HEK293 (cell line): ENCODE results near the gene FAM181B.

Experiments
- CTCF ChIA-PET: fragments of 350-600 bp; formaldehyde crosslinking; extraction: SDS; loops from one replicate; lab custom pipeline; 2021; ENCODE audit warnings: antibody characterized with exemption; lab: Yijun Ruan, JAX
- POLR2A ChIA-PET: fragments of 300-600 bp; formaldehyde crosslinking; extraction: SDS; loops from one replicate; lab custom pipeline; 2020; ENCODE audit warnings: antibody characterized with exemption, inconsistent platforms; lab: Yijun Ruan, JAX
- H3K27ac ChIP-seq: fragments of 200-500 bp; sonication (Bioruptor generic); 2 replicates; pipeline ENCODE4 v1.5.1; 2014; ENCODE audit warnings: low read depth, low read length, control low read depth, inconsistent platforms; ENCODE audit errors: extremely low read depth
- H3K36me3 ChIP-seq, 2 experiments: fragments of 200-500 bp in 1 of 2; sonication (Bioruptor generic) in 1 of 2; 1 replicate in 1 of 2; 2 replicates in 1 of 2; pipeline ENCODE4 v1.5.1; 2014 to 2017; ENCODE audit warnings: inconsistent platforms in 2 of 2, low read length in 2 of 2; ENCODE audit not compliant: control insufficient read depth in 2 of 2, insufficient read depth in 1 of 2
- H3K4me1 ChIP-seq: fragments of 200-500 bp; sonication (Bioruptor generic); 2 replicates; pipeline ENCODE4 v1.5.1; 2014; ENCODE audit warnings: mild to moderate bottlenecking, low read length, inconsistent platforms; ENCODE audit not compliant: control insufficient read depth, insufficient read depth
- H3K4me3 ChIP-seq: 2 replicates; pipeline ENCODE4 v1.5.1; 2011; ENCODE audit warnings: low read depth, mild to moderate bottlenecking, control low read depth, low read length, moderate library complexity
- H3K9me3 ChIP-seq: fragments of 200-500 bp; sonication (Bioruptor generic); 2 replicates; pipeline ENCODE4 v1.5.1; 2014; ENCODE audit warnings: low read depth, low read length, inconsistent platforms; ENCODE audit not compliant: control insufficient read depth, insufficient read depth
- EGR2 ChIP-seq: fragments of 450-650 bp; formaldehyde crosslinking; IDR thresholded peaks from 2 replicates; pipeline ENCODE4 v1.5.1; 2016; ENCODE audit warnings: low read depth, missing biosample characterization, missing genetic modification characterization
- MEIS1 ChIP-seq: sonication (generic); formaldehyde crosslinking; IDR thresholded peaks from 2 replicates; pipeline ENCODE4 v1.8.1; 2022; ENCODE audit warnings: missing genetic modification reagents, mild to moderate bottlenecking, borderline replicate concordance
- REST ChIP-seq: fragments of 450-650 bp; formaldehyde crosslinking; IDR thresholded peaks from 2 replicates; pipeline ENCODE4 v1.5.1; 2016; ENCODE audit warnings: missing biosample characterization, missing genetic modification characterization
- SCRT2 ChIP-seq: fragments of 450-650 bp; formaldehyde crosslinking; IDR thresholded peaks from 2 replicates; pipeline ENCODE4 v1.5.1; 2016; ENCODE audit warnings: missing biosample characterization, missing genetic modification characterization
- SP2 ChIP-seq: fragments of 450-650 bp; formaldehyde crosslinking; IDR thresholded peaks from 2 replicates; pipeline ENCODE4 v1.5.1; 2016; ENCODE audit warnings: missing biosample characterization, missing genetic modification characterization
- ZBTB1 ChIP-seq: fragments of 450-650 bp; formaldehyde crosslinking; IDR thresholded peaks from 2 replicates; pipeline ENCODE4 v1.5.1; 2016; ENCODE audit warnings: missing biosample characterization, missing genetic modification characterization
- ZBTB48 ChIP-seq: fragments of 450-650 bp; formaldehyde crosslinking; IDR thresholded peaks from 2 replicates; pipeline ENCODE4 v1.5.1; 2016; ENCODE audit warnings: missing biosample characterization, missing genetic modification characterization
- ZFP69B ChIP-seq: fragments of 450-650 bp; formaldehyde crosslinking; IDR thresholded peaks from 2 replicates; pipeline ENCODE4 v1.5.1; 2016; ENCODE audit warnings: missing biosample characterization, missing genetic modification characterization
- ZNF16 ChIP-seq: fragments of 450-650 bp; formaldehyde crosslinking; IDR thresholded peaks from 2 replicates; pipeline ENCODE4 v1.5.1; 2016; ENCODE audit warnings: low read depth, missing biosample characterization, missing genetic modification characterization
- ZNF248 ChIP-seq: fragments of 450-650 bp; formaldehyde crosslinking; IDR thresholded peaks from 2 replicates; pipeline ENCODE4 v1.5.1; 2017; ENCODE audit warnings: missing biosample characterization, missing genetic modification characterization
- ZNF266 ChIP-seq: fragments of 450-650 bp; formaldehyde crosslinking; IDR thresholded peaks from 2 replicates; pipeline ENCODE4 v1.5.1; 2016; ENCODE audit warnings: missing biosample characterization, missing genetic modification characterization, low read depth
- ZNF350 ChIP-seq: fragments of 450-650 bp; formaldehyde crosslinking; IDR thresholded peaks from 2 replicates; pipeline ENCODE4 v1.5.0; 2017; ENCODE audit warnings: missing biosample characterization, mild to moderate bottlenecking, missing genetic modification characterization
- ZNF513 ChIP-seq: fragments of 450-650 bp; IDR thresholded peaks from 2 replicates; pipeline ENCODE4 v1.5.1; 2018; ENCODE audit warnings: missing biosample characterization, missing genetic modification characterization
- ZNF544 ChIP-seq: fragments of 450-650 bp; formaldehyde crosslinking; IDR thresholded peaks from 2 replicates; pipeline ENCODE4 v1.5.0; 2017; ENCODE audit warnings: missing biosample characterization, missing genetic modification characterization
- ZNF670 ChIP-seq: fragments of 450-650 bp; formaldehyde crosslinking; IDR thresholded peaks from 2 replicates; pipeline ENCODE4 v1.5.1; 2016; ENCODE audit warnings: missing biosample characterization, missing genetic modification characterization, low read depth
- ZNF701 ChIP-seq: fragments of 450-650 bp; formaldehyde crosslinking; IDR thresholded peaks from 2 replicates; pipeline ENCODE4 v1.5.1; 2016; ENCODE audit warnings: missing biosample characterization, missing genetic modification characterization
- TF ChIP-seq, protein P1 (sequence below): fragments of 450-650 bp; formaldehyde crosslinking; IDR thresholded peaks from 2 replicates; pipeline ENCODE4 v1.5.1; 2016; ENCODE audit warnings: missing biosample characterization, missing genetic modification characterization, low read depth
- TF ChIP-seq, protein P2 (sequence below): fragments of 450-650 bp; formaldehyde crosslinking; IDR thresholded peaks from 2 replicates; pipeline ENCODE4 v1.5.1; 2016; ENCODE audit warnings: missing biosample characterization, missing genetic modification characterization
- TF ChIP-seq, protein P3 (sequence below): fragments of 450-650 bp; formaldehyde crosslinking; IDR thresholded peaks from 2 replicates; pipeline ENCODE4; 2016; ENCODE audit warnings: missing biosample characterization, missing genetic modification characterization
- TF ChIP-seq, protein P4 (sequence below): fragments of 450-650 bp; formaldehyde crosslinking; IDR thresholded peaks from 2 replicates; pipeline ENCODE4 v1.5.1; 2016; ENCODE audit warnings: missing biosample characterization, missing genetic modification characterization

FAM181B gene

DNA sequence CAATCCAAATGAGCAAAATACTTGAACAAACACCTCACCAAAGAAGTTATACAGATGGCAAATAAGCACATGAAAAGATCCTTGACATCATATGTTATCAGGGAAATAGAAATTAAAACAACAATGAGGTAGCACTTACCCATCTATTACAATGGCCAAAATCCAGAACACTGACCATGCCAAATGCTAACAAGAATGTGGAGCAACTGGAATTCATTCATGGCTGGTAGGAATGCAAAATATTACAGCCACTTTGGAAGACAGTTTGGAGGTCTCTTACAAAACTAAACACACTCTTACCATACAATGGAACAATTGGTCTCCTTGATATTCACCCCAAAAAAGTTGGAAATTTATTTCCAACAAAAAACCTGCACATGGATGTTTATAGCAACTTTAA is 19.1 kb upstream of the FAM181B start:
- H3K9me3 ChIP-seq = no peaks in the 10 kb centered on the region
- POLR2A ChIA-PET = no interaction called here
- no peak for TF ChIP-seq ZNF544
- TF ChIP-seq, protein P1, sequence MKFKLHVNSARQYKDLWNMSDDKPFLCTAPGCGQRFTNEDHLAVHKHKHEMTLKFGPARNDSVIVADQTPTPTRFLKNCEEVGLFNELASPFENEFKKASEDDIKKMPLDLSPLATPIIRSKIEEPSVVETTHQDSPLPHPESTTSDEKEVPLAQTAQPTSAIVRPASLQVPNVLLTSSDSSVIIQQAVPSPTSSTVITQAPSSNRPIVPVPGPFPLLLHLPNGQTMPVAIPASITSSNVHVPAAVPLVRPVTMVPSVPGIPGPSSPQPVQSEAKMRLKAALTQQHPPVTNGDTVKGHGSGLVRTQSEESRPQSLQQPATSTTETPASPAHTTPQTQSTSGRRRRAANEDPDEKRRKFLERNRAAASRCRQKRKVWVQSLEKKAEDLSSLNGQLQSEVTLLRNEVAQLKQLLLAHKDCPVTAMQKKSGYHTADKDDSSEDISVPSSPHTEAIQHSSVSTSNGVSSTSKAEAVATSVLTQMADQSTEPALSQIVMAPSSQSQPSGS = no peak
- TF ChIP-seq, protein P2, sequence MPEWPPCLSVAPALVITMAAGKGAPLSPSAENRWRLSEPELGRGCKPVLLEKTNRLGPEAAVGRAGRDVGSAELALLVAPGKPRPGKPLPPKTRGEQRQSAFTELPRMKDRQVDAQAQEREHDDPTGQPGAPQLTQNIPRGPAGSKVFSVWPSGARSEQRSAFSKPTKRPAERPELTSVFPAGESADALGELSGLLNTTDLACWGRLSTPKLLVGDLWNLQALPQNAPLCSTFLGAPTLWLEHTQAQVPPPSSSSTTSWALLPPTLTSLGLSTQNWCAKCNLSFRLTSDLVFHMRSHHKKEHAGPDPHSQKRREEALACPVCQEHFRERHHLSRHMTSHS (tag by site-specific recombination) = no peak
- no peak for TF ChIP-seq ZNF16 (tag by site-specific recombination)
- TF ChIP-seq ZBTB48 (tag by site-specific recombination) = no peak
- TF ChIP-seq, protein P3, sequence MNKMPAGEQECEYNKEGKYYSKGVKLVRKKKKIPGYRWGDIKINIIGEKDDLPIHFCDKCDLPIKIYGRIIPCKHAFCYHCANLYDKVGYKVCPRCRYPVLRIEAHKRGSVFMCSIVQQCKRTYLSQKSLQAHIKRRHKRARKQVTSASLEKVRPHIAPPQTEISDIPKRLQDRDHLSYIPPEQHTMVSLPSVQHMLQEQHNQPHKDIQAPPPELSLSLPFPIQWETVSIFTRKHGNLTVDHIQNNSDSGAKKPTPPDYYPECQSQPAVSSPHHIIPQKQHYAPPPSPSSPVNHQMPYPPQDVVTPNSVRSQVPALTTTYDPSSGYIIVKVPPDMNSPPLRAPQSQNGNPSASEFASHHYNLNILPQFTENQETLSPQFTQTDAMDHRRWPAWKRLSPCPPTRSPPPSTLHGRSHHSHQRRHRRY = no peak
- TF ChIP-seq SP2 (tag by site-specific recombination) = no peak
- TF ChIP-seq REST (tag by site-specific recombination) = no peak
- no peak for TF ChIP-seq ZBTB1
- no peak for TF ChIP-seq ZNF266
- no peak overlapping the region for H3K27ac ChIP-seq
- no peaks in the 10 kb centered on the region for H3K36me3 ChIP-seq
- H3K4me3 ChIP-seq = no peak overlapping the region
- no peaks in the 10 kb centered on the region for H3K4me1 ChIP-seq
- CTCF ChIA-PET = interaction anchor here (0.9 to 1.1 kb wide), 2 partner anchors 23 to 76 kb away, joined by 3 to 5 read pairs; no protein-coding TSS in a partner anchor

DNA sequence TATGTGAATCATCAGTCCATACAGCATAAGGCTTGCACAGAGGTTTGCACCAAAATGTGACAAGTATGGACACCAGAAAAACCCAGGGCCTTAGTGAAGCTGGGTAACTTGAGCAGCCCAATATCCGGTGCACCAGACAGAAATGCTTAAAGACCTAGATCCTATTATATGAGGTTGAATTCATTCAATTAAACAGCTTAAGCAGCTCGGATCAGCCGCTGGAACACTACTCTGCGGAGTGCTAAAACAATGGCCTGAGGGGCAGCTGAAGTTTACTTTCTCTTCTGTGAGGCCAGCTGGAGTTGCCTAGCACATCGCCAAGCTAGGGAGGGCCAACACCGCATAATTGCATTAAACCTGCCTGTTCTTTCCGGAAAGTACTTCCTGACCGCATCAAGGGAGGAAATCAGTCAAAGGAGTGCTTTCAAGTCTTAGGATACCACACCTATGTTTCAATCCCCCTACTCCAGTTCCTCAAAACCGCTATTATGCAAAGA is 17.0 kb upstream of the FAM181B start:
- no peak overlapping the region for H3K27ac ChIP-seq
- POLR2A ChIA-PET = no interaction called here
- no peaks in the 10 kb centered on the region for H3K36me3 ChIP-seq
- H3K4me1 ChIP-seq = no peaks in the 10 kb centered on the region
- H3K4me3 ChIP-seq = no peak overlapping the region
- no peak for TF ChIP-seq ZNF248
- no peak for TF ChIP-seq ZFP69B (tag by site-specific recombination)
- no peak for TF ChIP-seq ZNF350 (tag by site-specific recombination)
- TF ChIP-seq MEIS1 (CRISPR knock-in tag) = no peak
- TF ChIP-seq, protein P4, sequence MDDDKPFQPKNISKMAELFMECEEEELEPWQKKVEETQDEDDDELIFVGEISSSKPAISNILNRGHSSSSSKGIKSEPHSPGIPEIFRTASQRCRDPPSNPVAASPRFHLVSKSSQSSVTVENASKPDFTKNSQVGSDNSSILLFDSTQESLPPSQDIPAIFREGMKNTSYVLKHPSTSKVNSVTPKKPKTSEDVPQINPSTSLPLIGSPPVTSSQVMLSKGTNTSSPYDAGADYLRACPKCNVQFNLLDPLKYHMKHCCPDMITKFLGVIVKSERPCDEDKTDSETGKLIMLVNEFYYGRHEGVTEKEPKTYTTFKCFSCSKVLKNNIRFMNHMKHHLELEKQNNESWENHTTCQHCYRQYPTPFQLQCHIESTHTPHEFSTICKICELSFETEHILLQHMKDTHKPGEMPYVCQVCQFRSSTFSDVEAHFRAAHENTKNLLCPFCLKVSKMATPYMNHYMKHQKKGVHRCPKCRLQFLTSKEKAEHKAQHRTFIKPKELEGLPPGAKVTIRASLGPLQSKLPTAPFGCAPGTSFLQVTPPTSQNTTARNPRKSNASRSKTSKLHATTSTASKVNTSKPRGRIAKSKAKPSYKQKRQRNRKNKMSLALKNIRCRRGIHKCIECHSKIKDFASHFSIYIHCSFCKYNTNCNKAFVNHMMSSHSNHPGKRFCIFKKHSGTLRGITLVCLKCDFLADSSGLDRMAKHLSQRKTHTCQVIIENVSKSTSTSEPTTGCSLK = no peak
- no peak for TF ChIP-seq EGR2
- TF ChIP-seq ZNF513 (tag by site-specific recombination) = no peak
- no peak for TF ChIP-seq SCRT2 (tag by site-specific recombination)
- TF ChIP-seq ZNF670 (tag by site-specific recombination) = no peak
- no peak for TF ChIP-seq ZNF701
- H3K9me3 ChIP-seq = no peaks in the 10 kb centered on the region
- CTCF ChIA-PET = interaction anchor here (0.5 to 0.6 kb wide), 2 partner anchors 32 to 90 kb away, joined by 3 read pairs; no protein-coding TSS in a partner anchor
